ENCODE measurements around the gene CCDC77. TPM values are rescaled to one million over a fixed set of nuclear protein-coding genes. Genes with fewer than 3 reads are reported as not detected.
A peak's percentile ranks its signal among the peaks of the same experiment; 100 is the strongest.

Gene CCDC77
- total and polyA plus RNA-seq, 10 of the 15 experiments (the other 5 are each of a cell fraction or from before 2014, with no cell fraction given): 8.8 to 22.5 (median 15.8) TPM

DNA sequence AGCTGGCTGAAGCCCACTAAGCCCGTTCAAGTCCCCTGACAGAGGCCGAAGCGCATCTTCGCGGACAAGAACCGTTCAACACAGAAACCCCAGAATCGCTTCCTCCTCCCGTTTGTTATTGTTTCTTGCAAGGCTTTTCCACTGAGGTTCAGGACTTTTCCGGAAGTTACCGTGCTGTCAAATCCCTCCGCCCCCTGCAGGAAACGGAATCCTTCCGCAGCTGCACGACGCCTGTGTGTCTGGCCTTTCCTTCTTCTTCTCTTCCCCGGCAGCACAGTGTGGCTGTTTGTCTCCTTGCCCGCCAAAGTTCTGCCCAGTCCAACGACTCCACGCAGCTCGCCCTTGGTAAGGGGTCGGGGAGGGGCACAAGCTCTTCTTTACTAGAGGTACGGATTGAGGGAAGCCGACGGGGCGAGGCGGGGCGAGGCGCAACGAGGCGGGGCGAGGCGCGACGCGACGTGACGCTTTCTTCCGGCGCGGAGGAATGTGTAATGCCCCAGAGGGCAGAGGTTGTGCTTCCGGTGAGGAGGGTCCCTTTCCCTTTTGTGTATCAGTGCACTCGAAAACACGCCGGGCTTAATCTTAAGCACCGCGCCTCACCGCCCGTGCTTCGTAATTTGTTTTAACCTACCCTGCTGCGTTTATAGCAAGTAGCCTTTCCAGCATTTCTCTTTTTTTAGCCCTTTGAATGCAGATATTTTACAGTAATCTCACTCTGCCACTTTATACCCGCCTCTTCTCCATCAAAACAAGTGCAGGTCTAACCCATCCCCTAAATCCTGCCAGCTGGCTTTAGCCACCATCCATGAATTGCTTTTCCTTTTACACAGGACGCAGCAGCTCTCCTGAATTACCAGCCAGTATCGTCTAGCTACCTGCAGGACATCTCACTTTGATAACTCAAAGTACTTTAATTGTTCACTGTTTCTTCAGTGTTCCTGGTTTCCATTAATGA lies 12.0 kb upstream of the CCDC77 start, which contains the start of gene KDM5A (continued):
- no peak for TF ChIP-seq CBX3 (IDR thresholded peaks at IDR 0.05; ENCODE audit: borderline replicate concordance, low read depth)
- TF ChIP-seq NFIC (IDR thresholded peaks at IDR 0.05; ENCODE audit: low read depth, low read length): no peak
- TF ChIP-seq STAT1 (conservative IDR thresholded peaks at IDR 0.05): peak; percentile 95; the same call in 1 of the 2 replicates
- no peak for TF ChIP-seq RFX5 (IDR thresholded peaks at IDR 0.05; ENCODE audit: low read depth, low read length)
- TF ChIP-seq, protein P1, sequence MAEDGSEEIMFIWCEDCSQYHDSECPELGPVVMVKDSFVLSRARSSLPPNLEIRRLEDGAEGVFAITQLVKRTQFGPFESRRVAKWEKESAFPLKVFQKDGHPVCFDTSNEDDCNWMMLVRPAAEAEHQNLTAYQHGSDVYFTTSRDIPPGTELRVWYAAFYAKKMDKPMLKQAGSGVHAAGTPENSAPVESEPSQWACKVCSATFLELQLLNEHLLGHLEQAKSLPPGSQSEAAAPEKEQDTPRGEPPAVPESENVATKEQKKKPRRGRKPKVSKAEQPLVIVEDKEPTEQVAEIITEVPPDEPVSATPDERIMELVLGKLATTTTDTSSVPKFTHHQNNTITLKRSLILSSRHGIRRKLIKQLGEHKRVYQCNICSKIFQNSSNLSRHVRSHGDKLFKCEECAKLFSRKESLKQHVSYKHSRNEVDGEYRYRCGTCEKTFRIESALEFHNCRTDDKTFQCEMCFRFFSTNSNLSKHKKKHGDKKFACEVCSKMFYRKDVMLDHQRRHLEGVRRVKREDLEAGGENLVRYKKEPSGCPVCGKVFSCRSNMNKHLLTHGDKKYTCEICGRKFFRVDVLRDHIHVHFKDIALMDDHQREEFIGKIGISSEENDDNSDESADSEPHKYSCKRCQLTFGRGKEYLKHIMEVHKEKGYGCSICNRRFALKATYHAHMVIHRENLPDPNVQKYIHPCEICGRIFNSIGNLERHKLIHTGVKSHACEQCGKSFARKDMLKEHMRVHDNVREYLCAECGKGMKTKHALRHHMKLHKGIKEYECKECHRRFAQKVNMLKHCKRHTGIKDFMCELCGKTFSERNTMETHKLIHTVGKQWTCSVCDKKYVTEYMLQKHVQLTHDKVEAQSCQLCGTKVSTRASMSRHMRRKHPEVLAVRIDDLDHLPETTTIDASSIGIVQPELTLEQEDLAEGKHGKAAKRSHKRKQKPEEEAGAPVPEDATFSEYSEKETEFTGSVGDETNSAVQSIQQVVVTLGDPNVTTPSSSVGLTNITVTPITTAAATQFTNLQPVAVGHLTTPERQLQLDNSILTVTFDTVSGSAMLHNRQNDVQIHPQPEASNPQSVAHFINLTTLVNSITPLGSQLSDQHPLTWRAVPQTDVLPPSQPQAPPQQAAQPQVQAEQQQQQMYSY (CRISPR knock-in tag; IDR thresholded peaks at IDR 0.05): no peak
- TF ChIP-seq, protein P2, sequence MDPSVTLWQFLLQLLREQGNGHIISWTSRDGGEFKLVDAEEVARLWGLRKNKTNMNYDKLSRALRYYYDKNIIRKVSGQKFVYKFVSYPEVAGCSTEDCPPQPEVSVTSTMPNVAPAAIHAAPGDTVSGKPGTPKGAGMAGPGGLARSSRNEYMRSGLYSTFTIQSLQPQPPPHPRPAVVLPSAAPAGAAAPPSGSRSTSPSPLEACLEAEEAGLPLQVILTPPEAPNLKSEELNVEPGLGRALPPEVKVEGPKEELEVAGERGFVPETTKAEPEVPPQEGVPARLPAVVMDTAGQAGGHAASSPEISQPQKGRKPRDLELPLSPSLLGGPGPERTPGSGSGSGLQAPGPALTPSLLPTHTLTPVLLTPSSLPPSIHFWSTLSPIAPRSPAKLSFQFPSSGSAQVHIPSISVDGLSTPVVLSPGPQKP (IDR thresholded peaks at IDR 0.05; ENCODE audit: low read depth, low read length): peak; percentile 99
- 0 out of 2 replicates have a peak, but pooled peaks have one; percentile 10 for TF ChIP-seq TCF7 (IDR thresholded peaks at IDR 0.05; ENCODE audit: borderline replicate concordance)
- TF ChIP-seq MTA2 (IDR thresholded peaks at IDR 0.05; ENCODE audit: low read depth): peak; percentile 63; the same call in 1 of the 2 replicates
- TF ChIP-seq, protein P3, sequence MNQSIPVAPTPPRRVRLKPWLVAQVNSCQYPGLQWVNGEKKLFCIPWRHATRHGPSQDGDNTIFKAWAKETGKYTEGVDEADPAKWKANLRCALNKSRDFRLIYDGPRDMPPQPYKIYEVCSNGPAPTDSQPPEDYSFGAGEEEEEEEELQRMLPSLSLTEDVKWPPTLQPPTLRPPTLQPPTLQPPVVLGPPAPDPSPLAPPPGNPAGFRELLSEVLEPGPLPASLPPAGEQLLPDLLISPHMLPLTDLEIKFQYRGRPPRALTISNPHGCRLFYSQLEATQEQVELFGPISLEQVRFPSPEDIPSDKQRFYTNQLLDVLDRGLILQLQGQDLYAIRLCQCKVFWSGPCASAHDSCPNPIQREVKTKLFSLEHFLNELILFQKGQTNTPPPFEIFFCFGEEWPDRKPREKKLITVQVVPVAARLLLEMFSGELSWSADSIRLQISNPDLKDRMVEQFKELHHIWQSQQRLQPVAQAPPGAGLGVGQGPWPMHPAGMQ (IDR thresholded peaks at IDR 0.05; ENCODE audit: borderline replicate concordance): no peak
- TF ChIP-seq GABPA (IDR thresholded peaks at IDR 0.05; ENCODE audit: low read depth): peak; percentile 93
- TF ChIP-seq NFYA (IDR thresholded peaks at IDR 0.05; ENCODE audit: borderline replicate concordance, low read depth, low read length): no peak
- peak; percentile 67 for TF ChIP-seq SIX5 (IDR thresholded peaks at IDR 0.05; ENCODE audit: low read depth, low read length, severe bottlenecking)
- TF ChIP-seq NFYB (IDR thresholded peaks at IDR 0.05; ENCODE audit: insufficient read depth, low read depth, low read length): no peak
- peak; percentile 78 for TF ChIP-seq HCFC1 (IDR thresholded peaks at IDR 0.05; ENCODE audit: low read length)
- TF ChIP-seq FOXM1 (IDR thresholded peaks at IDR 0.05; ENCODE audit: low read depth, low read length): 0 out of 2 replicates have a peak, but pooled peaks have one; percentile 15
- TF ChIP-seq, protein P4, sequence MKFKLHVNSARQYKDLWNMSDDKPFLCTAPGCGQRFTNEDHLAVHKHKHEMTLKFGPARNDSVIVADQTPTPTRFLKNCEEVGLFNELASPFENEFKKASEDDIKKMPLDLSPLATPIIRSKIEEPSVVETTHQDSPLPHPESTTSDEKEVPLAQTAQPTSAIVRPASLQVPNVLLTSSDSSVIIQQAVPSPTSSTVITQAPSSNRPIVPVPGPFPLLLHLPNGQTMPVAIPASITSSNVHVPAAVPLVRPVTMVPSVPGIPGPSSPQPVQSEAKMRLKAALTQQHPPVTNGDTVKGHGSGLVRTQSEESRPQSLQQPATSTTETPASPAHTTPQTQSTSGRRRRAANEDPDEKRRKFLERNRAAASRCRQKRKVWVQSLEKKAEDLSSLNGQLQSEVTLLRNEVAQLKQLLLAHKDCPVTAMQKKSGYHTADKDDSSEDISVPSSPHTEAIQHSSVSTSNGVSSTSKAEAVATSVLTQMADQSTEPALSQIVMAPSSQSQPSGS (IDR thresholded peaks at IDR 0.05; ENCODE audit: low read length): no peak
- TF ChIP-seq, protein P5, sequence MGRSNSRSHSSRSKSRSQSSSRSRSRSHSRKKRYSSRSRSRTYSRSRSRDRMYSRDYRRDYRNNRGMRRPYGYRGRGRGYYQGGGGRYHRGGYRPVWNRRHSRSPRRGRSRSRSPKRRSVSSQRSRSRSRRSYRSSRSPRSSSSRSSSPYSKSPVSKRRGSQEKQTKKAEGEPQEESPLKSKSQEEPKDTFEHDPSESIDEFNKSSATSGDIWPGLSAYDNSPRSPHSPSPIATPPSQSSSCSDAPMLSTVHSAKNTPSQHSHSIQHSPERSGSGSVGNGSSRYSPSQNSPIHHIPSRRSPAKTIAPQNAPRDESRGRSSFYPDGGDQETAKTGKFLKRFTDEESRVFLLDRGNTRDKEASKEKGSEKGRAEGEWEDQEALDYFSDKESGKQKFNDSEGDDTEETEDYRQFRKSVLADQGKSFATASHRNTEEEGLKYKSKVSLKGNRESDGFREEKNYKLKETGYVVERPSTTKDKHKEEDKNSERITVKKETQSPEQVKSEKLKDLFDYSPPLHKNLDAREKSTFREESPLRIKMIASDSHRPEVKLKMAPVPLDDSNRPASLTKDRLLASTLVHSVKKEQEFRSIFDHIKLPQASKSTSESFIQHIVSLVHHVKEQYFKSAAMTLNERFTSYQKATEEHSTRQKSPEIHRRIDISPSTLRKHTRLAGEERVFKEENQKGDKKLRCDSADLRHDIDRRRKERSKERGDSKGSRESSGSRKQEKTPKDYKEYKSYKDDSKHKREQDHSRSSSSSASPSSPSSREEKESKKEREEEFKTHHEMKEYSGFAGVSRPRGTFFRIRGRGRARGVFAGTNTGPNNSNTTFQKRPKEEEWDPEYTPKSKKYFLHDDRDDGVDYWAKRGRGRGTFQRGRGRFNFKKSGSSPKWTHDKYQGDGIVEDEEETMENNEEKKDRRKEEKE (IDR thresholded peaks at IDR 0.05): no peak

All from GM12878 (cell line).